HL-60 (cell line): ENCODE data around the gene EFCAB10.

Experiments
- DNase-seq, 2 experiments: peaks; one replicate each; pipeline ENCODE4 v3.0.0-alpha.2; 2010 to 2020; ENCODE audit warnings: low read depth in 1 of 2, low spot score in 1 of 2
- H3K27ac ChIP-seq: fragments of 250-450 bp; sonication (Bioruptor Pico); replicated peaks from 2 replicates; pipeline ENCODE4 v1.5.1; 2020; ENCODE audit warnings: mild to moderate bottlenecking, moderate library complexity
- H3K27me3 ChIP-seq: fragments of 250-450 bp; sonication (Bioruptor Pico); 2 replicates; pipeline ENCODE4 v1.5.1; 2021; ENCODE audit warnings: mild to moderate bottlenecking, moderate library complexity; ENCODE audit not compliant: insufficient read depth, poor library complexity, severe bottlenecking
- H3K4me3 ChIP-seq: replicated peaks from 2 replicates; pipeline ENCODE4 v1.5.1; 2011; ENCODE audit warnings: mild to moderate bottlenecking, control low read depth, low read length; ENCODE audit not compliant: insufficient read depth
- CTCF ChIP-seq: IDR thresholded peaks from one replicate; pipeline ENCODE4 v1.5.1; 2011; ENCODE audit warnings: low read length, control low read depth, inconsistent platforms; ENCODE audit not compliant: insufficient read depth
- GABPA ChIP-seq: IDR thresholded peaks from 2 replicates; pipeline ENCODE4 v1.6.1; 2012; ENCODE audit warnings: low read depth
- POLR2AphosphoS5 ChIP-seq: IDR thresholded peaks from 2 replicates; pipeline ENCODE4 v1.6.1; 2012; ENCODE audit warnings: low read depth
- REST ChIP-seq: IDR thresholded peaks from 2 replicates; pipeline ENCODE4 v1.6.1; 2012; ENCODE audit warnings: low read depth; ENCODE audit not compliant: insufficient replicate concordance
- SPI1 ChIP-seq: IDR thresholded peaks from 2 replicates; pipeline ENCODE4 v1.6.1; 2012; ENCODE audit warnings: low read depth, mild to moderate bottlenecking, borderline replicate concordance

EFCAB10 gene

GRCh38 chr7:105571891-105572290 lies 9.4 kb downstream of the EFCAB10 start:
- no peak for DNase-seq
- no peak for TF ChIP-seq POLR2AphosphoS5
- TF ChIP-seq GABPA = no peak
- no peak for TF ChIP-seq CTCF
- no peaks in the 10 kb centered on the region for H3K27me3 ChIP-seq
- H3K27ac ChIP-seq = no peak overlapping the region
- H3K4me3 ChIP-seq = no peak overlapping the region

- no peak for DNase-seq
- no peak for TF ChIP-seq REST
- H3K27ac ChIP-seq = no peak overlapping the region
- no peak overlapping the region for H3K4me3 ChIP-seq
- H3K27me3 ChIP-seq = no peaks in the 10 kb centered on the region
Measured at GRCh38 chr7:105567821-105568220, 13.5 kb downstream of the EFCAB10 start.

DNA sequence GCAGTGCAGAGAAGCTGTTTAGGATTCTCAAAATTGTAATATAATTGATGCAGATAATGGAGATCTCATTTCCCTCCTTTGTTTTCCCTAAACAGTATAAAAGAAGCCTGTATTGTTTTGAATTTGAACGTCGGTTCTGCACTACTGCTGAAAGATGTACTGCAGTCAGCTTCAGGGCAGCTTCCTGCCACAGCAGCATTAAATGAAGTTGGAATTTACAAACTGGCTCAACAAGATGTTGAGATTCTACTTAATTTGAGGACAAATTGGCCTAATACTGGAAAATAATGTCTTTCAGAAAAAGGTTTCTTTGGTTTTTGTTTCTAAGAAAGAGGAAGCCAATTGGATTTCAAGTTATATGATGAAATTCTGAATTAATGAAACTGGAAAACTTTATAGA lies 14.3 kb downstream of the EFCAB10 start:
- no peak for DNase-seq
- Histone ChIP-seq H3K27me3 (no peaks in the 10 kb centered on the region), H3K27ac (no peak overlapping the region), H3K4me3 (no peak overlapping the region)
- TF ChIP-seq POLR2AphosphoS5 (no peak), REST (no peak)

- no peak for DNase-seq
- no peak for TF ChIP-seq CTCF
- no peak for TF ChIP-seq REST
- no peak for TF ChIP-seq GABPA
- TF ChIP-seq POLR2AphosphoS5 = no peak
- no peak for TF ChIP-seq SPI1
- Histone ChIP-seq H3K27me3 (no peaks in the 10 kb centered on the region), H3K27ac (no peak overlapping the region), H3K4me3 (no peak overlapping the region)
Measured at GRCh38 chr7:105565190-105565589, 16.1 kb downstream of the EFCAB10 start.
